ENCODE measurements around the gene STAG1.
"Not testable (repeated sequence)": the region's sequence is repeated elsewhere in the genome, so short reads cannot be mapped to it uniquely, and the experiment has no call there.

Gene STAG1

DNA sequence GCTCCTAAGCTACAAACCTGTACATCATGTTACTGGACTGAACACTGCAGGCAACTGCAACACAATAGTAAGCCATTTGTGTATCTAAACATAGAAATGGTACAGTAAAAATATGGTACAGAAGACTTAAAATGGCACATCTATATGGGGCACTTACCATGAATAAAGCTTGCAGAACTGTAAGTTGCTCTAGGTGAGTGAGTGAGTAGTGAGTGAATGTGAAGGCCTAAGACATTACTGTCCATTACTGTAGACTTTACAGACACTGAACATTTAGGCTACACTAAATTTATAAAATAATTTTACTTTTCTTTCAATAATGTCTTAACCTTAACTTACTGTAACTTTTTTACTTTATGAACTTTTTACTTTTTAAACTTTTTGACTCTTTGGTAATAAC lies 76.2 kb downstream of the STAG1 start:
- TF ChIP-seq, protein P1, sequence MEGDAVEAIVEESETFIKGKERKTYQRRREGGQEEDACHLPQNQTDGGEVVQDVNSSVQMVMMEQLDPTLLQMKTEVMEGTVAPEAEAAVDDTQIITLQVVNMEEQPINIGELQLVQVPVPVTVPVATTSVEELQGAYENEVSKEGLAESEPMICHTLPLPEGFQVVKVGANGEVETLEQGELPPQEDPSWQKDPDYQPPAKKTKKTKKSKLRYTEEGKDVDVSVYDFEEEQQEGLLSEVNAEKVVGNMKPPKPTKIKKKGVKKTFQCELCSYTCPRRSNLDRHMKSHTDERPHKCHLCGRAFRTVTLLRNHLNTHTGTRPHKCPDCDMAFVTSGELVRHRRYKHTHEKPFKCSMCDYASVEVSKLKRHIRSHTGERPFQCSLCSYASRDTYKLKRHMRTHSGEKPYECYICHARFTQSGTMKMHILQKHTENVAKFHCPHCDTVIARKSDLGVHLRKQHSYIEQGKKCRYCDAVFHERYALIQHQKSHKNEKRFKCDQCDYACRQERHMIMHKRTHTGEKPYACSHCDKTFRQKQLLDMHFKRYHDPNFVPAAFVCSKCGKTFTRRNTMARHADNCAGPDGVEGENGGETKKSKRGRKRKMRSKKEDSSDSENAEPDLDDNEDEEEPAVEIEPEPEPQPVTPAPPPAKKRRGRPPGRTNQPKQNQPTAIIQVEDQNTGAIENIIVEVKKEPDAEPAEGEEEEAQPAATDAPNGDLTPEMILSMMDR (IDR thresholded peaks at IDR 0.05; ENCODE audit: low read depth, low read length): no peak
- H3K4me3 ChIP-seq (ENCODE audit: low read depth, low read length): no peak overlapping the region

DNA sequence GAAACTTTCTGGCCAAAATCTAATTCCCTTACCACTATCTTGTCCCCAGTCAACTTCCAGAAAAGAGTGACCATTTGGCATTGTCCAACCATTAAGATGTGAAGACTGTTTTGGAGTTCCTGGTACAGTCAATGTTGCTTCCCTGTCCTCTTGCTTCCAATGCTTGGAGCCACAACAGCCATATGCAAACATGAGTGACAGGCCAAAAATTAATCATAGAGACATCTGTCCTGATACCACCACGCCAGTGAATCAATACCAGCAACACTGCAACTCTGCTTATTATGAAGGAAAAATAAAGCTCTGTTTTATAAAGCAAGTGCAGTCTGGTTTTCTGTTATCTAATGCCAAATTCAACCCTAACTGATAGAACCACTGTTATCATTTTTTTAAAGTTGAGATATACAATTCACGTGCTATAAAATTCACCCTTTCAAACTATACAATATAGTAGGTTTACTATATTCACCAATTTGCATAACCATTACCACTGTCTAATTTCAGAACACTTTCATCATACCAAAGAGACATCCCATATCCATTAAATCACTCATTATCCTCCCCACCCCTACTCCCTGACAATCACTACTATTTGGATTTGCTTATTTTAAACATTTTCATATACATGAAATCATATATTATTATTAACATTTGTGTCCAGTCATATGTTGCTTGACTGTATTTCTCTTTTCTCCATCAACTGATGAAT lies 76.9 kb downstream of the STAG1 start:
- no peak overlapping the region for H3K4me3 ChIP-seq (ENCODE audit: low read depth, low read length)
- TF ChIP-seq, protein P1 (IDR thresholded peaks at IDR 0.05; ENCODE audit: low read depth, low read length): no peak

DNA sequence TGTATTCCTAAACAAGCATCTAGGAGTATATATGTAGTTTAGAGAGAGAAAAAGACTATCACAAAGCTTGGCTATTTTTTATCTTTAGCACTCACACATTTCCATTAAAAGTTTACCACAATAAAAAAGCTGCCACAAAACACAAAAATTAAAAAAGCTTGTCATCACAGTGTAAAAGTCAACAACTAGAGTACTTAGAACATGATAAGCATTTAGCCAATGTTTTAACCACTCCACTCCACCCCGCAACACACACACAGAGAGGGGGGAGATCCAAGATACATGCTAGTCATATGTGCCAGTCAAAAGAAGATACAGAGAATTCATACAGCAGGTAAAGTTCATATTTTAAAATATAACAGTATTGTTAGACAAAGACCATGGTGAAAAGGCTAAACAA lies 79.7 kb downstream of the STAG1 start:
- no peak overlapping the region for H3K4me3 ChIP-seq (ENCODE audit: low read depth, low read length)
- TF ChIP-seq, protein P1 (IDR thresholded peaks at IDR 0.05; ENCODE audit: low read depth, low read length): no peak

DNA sequence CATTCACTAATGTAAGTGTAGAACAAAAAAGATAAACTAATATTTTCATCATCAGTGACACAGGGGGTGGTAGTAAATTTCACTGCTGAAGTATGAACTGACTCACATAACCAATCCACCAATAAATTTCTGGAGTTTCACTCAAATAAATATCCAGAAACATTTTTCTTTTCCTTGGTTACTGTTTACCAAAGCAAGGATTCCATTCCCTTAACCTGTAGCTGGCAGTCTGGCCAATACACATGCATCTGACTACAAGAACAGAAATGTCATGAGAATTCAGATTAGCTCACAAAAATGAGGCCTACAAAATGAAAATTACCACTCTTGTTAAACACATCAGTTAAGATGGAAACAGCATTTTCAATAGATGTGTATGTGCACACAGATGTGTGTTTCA lies 80.3 kb downstream of the STAG1 start:
- TF ChIP-seq, protein P1 (IDR thresholded peaks at IDR 0.05; ENCODE audit: low read depth, low read length): no peak
- no peak overlapping the region for H3K4me3 ChIP-seq (ENCODE audit: low read depth, low read length)

DNA sequence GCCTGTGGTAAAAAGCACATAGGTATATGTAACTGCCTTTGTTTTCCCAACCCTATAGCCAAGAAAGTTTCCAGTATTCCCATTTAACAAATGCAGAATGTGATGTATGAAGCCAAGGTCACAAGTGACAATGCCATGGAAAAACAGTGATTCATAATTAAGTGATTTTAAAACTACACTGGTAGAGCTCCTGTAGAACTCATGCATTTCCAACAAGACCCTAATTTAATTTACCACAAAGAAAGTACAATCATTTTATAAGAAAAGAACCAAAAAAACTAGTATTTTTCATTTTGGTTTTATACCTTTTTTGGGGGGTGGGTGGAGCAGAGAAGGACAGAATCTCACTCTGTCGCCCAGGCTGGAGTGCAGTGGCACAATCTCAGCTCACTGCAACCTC lies 82.0 kb downstream of the STAG1 start:
- TF ChIP-seq, protein P1 (IDR thresholded peaks at IDR 0.05; ENCODE audit: low read depth, low read length): no peak
- no peak overlapping the region for H3K4me3 ChIP-seq (ENCODE audit: low read depth, low read length)

DNA sequence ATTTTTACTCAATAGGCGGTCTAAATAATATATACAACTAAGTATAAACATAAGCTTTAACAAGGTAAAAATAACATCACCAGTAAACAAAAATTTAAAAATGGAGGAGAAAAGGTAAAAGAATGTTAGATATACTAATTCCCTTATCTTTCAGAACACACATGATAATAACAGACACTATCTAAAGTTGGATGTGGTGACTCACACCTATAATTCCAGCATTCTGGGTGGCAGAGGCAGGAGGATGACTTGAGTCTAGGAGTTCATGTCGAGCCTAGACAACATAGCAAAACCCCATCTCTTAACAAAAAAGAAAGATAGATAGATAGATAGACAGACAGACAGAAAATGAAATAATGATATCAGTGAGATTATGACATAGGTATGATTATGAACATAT lies 85.1 kb downstream of the STAG1 start:
- TF ChIP-seq, protein P1 (IDR thresholded peaks at IDR 0.05; ENCODE audit: low read depth, low read length): no peak
- H3K4me3 ChIP-seq (ENCODE audit: low read depth, low read length): no peak overlapping the region

DNA sequence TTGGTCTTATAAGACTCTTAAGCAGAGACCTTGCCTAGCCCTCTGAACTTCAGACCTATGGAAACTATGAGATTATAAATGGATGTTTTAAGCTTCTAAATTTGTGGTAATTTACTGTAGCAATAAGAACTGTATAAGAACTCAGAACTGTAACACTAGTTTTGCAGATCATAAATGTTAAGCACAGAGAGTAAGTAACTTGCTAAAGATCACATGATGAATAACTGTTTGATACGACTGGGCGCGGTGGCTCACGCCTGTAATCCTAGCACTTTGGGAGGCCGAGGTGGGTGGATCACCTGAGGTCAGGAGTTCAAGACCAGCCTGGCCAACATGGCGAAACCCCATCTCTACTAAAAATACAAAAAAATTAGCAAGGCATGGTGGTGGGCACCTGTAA lies 85.9 kb downstream of the STAG1 start:
- not testable (repeated sequence) for H3K4me3 ChIP-seq (ENCODE audit: low read depth, low read length)

DNA sequence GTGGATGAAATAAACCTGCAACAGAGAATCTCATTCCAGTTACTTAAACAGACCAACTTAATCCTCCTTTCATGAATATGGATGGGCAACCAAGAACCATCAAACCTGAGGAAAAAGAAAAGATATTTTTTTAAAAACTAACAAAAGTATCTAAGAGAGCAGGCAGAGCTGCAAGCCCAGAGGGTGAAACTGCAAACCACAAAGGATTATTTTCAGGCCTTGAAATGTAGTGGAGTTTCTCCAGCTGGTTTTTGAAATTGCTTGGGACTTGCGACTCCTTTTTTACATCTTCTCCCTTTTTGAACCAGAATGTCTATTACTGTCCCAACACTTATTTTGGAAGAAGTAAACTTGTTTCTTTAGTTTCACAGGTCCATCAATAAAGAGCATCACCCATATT lies 87.4 kb downstream of the STAG1 start:
- no peak overlapping the region for H3K4me3 ChIP-seq (ENCODE audit: low read depth, low read length)
- TF ChIP-seq, protein P1 (IDR thresholded peaks at IDR 0.05; ENCODE audit: low read depth, low read length): no peak
